ENCODE measurements around the gene ARPC1A. TPM values are rescaled to one million over a fixed set of nuclear protein-coding genes. Genes with fewer than 3 reads are reported as not detected.

The ARPC1A gene
- total and polyA plus RNA-seq, 2 of the 8 experiments (the other 6 are each of a cell fraction or from before 2014, with no cell fraction given): 123 to 155 TPM

DNA sequence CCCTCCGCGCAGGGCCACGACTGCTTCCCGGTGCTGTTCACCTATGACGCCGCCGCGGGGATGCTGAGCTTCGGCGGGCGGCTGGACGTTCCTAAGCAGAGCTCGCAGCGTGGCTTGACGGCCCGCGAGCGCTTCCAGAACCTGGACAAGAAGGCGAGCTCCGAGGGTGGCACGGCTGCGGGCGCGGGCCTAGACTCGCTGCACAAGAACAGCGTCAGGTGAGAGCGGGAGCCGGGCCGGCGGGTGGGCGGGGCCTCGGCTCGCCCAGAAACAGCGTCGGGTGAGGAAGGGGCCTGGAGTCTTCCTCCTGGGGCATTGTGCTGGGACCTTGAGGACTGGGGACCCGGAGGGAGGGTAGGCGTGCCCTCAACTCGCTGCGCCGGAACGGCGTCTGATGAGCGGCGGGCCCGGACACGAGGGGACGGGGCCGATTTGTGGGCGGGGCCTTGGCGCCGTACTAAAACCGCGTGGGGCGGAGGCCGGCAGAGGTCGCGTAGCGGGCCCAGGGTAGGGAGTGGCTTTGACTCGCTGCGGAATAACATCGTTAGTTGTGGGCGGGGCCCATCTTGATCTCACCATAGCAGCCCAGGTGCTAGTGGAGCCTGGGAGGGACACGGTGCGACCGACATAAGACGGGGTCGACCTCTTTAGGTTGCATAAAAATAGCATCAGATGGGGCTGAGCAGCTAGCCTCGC, 67.1 kb downstream of the ARPC1A start (continued):
- TF ChIP-seq MAFK (IDR thresholded peaks at IDR 0.05; ENCODE audit: low read depth, low read length) (no peak), CTBP2 (IDR thresholded peaks at IDR 0.05; ENCODE audit: borderline replicate concordance, insufficient read depth, insufficient read length, low read length) (no peak), PHF8 (conservative IDR thresholded peaks at IDR 0.05; ENCODE audit: low read depth, low read length) (0 out of 2 replicates have a peak, but pooled peaks have one; percentile 21), CEBPB (IDR thresholded peaks at IDR 0.05; ENCODE audit: low read depth, low read length) (no peak), EZH2 (IDR thresholded peaks at IDR 0.05; ENCODE audit: low read depth, low read length, severe bottlenecking) (no peak), NRF1 (IDR thresholded peaks at IDR 0.05; ENCODE audit: low read depth, low read length) (no peak), POLR2AphosphoS5 (IDR thresholded peaks at IDR 0.05; ENCODE audit: low read depth, low read length) (peak; percentile 72; the same call in 1 of the 2 replicates), SP4 (IDR thresholded peaks at IDR 0.05; ENCODE audit: low read length) (no peak), BRCA1 (IDR thresholded peaks at IDR 0.05; ENCODE audit: low read depth, low read length) (no peak), CREB1 (IDR thresholded peaks at IDR 0.05) (no peak; the same call in none of the 2 replicates), ASH2L (IDR thresholded peaks at IDR 0.05; ENCODE audit: low read length) (peak; percentile 87), RNF2 (IDR thresholded peaks at IDR 0.05; ENCODE audit: borderline replicate concordance, low read depth, low read length, missing control alignments, poor library complexity, severe bottlenecking) (no peak), JUN (IDR thresholded peaks at IDR 0.05; ENCODE audit: low read depth, low read length) (no peak), SAP30 (IDR thresholded peaks at IDR 0.05; ENCODE audit: insufficient read depth, insufficient replicate concordance, low read length) (no peak), HDAC2 (IDR thresholded peaks at IDR 0.05; ENCODE audit: borderline replicate concordance in 1 of 2, low read depth in 2 of 2, low read length in 2 of 2) (no peak), YY1 (IDR thresholded peaks at IDR 0.05; ENCODE audit: low read depth, low read length) (no peak), POLR2A (IDR thresholded peaks at IDR 0.05; ENCODE audit: control extremely low read depth in 1 of 2, low read depth in 2 of 2, low read length in 2 of 2) (peak in 1 of 2 experiments; percentile 84; a peak in 1 of 3 replicates), SIN3A (conservative IDR thresholded peaks at IDR 0.05 in 1 of 2, IDR thresholded peaks at IDR 0.05 in 1 of 2; ENCODE audit: low read depth in 1 of 2, low read length in 2 of 2) (peak in 1 of 2 experiments; percentile 61; a peak in 2 of 4 replicates), SUZ12 (IDR thresholded peaks at IDR 0.05; ENCODE audit: low read length) (no peak), TCF12 (IDR thresholded peaks at IDR 0.05; ENCODE audit: low read depth, low read length) (no peak), KDM5A (IDR thresholded peaks at IDR 0.05; ENCODE audit: low read length) (no peak)
- TF ChIP-seq, protein P1, sequence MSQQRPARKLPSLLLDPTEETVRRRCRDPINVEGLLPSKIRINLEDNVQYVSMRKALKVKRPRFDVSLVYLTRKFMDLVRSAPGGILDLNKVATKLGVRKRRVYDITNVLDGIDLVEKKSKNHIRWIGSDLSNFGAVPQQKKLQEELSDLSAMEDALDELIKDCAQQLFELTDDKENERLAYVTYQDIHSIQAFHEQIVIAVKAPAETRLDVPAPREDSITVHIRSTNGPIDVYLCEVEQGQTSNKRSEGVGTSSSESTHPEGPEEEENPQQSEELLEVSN (IDR thresholded peaks at IDR 0.05): peak; percentile 22; the same call in 1 of the 2 replicates
- TF ChIP-seq, protein P2, sequence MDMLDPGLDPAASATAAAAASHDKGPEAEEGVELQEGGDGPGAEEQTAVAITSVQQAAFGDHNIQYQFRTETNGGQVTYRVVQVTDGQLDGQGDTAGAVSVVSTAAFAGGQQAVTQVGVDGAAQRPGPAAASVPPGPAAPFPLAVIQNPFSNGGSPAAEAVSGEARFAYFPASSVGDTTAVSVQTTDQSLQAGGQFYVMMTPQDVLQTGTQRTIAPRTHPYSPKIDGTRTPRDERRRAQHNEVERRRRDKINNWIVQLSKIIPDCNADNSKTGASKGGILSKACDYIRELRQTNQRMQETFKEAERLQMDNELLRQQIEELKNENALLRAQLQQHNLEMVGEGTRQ (IDR thresholded peaks at IDR 0.05; ENCODE audit: low read length): no peak
